ENCODE measurements around the gene VEZF1. TPM values are rescaled to one million over a fixed set of nuclear protein-coding genes. Genes with fewer than 3 reads are reported as not detected.

The VEZF1 gene, protein sequence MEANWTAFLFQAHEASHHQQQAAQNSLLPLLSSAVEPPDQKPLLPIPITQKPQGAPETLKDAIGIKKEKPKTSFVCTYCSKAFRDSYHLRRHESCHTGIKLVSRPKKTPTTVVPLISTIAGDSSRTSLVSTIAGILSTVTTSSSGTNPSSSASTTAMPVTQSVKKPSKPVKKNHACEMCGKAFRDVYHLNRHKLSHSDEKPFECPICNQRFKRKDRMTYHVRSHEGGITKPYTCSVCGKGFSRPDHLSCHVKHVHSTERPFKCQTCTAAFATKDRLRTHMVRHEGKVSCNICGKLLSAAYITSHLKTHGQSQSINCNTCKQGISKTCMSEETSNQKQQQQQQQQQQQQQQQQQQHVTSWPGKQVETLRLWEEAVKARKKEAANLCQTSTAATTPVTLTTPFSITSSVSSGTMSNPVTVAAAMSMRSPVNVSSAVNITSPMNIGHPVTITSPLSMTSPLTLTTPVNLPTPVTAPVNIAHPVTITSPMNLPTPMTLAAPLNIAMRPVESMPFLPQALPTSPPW
- total RNA-seq: 10 to 100 TPM; 29.7 to 49.3 (median 39.5) TPM

DNA sequence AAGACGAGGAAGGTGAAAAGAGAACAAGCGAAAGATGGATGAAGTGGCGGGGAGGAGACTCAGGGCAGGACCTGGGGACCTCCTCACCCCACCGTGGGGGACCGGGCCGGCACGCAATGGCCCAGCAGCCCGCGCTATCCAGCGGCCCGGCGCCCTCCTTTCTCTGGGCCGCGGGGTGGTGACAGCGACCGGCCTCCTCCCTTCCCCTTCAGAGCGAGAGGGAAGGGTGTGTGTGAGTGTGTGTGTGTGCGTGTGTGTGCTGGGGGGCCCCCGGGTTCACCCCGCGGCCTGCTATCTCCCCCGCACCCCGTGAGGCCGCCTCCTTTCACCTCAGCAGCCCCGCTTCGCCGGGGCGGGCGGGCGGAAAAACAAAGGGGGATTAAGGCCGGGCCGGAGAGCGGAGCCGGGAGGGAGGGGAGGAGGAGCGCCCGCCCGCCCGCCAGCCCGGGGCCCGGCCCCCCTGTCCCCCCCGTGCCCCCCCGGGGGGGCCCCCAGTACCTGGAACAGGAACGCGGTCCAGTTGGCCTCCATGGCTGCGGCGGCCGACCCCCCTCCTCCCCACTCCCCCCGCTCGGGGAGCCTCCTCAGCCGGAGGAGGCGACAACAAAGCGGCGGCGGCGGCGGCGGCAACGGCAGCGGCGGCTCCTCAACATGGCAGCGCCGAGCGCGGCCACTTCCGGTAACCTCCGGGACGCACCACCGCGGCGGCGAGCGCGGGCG is at the start of gene VEZF1:
Gene VEZF1 (minus strand): TSS at position 674 of the 720 bp plus-strand sequence. CDS start 143 bp downstream, at position 531.
- Histone ChIP-seq H3K27ac (peak within 1 kb of the TSS; percentile 95 to 97 (median 96)), H3K27me3 (no peaks in the 10 kb centered on the region), H3K9me3 (no peaks in the 10 kb centered on the region), H3K4me1 (peaks cover 0 to 48% (median 7%) of the 10 kb centered on the region in 4 donors), H3K4me3 (peak within 1 kb of the TSS; percentile 87 to 95 (median 94)), H3K36me3 (peaks cover 0 to 6% (median 0%) of the 10 kb centered on the region in 3 donors)
- peak; percentile 69 to 89 (median 88) for DNase-seq
- TF ChIP-seq, protein P1, sequence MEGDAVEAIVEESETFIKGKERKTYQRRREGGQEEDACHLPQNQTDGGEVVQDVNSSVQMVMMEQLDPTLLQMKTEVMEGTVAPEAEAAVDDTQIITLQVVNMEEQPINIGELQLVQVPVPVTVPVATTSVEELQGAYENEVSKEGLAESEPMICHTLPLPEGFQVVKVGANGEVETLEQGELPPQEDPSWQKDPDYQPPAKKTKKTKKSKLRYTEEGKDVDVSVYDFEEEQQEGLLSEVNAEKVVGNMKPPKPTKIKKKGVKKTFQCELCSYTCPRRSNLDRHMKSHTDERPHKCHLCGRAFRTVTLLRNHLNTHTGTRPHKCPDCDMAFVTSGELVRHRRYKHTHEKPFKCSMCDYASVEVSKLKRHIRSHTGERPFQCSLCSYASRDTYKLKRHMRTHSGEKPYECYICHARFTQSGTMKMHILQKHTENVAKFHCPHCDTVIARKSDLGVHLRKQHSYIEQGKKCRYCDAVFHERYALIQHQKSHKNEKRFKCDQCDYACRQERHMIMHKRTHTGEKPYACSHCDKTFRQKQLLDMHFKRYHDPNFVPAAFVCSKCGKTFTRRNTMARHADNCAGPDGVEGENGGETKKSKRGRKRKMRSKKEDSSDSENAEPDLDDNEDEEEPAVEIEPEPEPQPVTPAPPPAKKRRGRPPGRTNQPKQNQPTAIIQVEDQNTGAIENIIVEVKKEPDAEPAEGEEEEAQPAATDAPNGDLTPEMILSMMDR (IDR thresholded peaks at IDR 0.05): no peak
- TF ChIP-seq POLR2A (IDR thresholded peaks at IDR 0.05): no peak

DNA sequence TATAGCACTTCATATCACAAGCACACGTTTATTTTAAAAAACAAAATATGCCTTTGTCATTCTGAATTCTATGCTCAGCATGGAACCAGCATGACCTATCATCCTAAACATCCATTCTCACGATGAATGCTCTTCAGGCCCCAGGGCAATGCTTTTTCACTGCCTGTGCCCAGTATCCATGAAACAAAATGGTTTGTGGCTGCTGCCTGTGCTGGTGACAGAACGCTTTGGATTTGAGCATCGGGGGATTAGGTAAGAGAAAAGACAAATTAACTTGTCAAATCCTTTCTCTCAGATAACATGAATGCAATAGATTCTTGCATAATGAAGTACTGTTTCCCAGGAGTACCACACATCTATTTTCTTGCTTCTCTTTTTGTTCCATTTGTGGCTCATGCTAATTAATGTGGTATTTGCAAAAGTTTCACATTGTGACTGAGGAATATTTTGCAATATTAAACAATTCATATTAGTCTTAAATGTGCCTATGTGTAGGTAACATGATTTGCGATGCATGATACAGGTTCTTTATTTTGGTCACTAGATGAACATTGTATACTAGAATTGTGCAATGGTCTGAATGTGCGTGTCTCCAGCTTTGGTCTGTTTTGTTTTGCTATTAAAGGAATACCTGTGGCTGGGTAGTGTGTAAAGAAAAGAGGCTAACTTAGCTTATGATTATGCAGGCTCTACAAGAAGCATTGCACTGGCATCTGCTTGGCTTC is 44.8 kb upstream of the VEZF1 start:
- no peak for DNase-seq

DNA sequence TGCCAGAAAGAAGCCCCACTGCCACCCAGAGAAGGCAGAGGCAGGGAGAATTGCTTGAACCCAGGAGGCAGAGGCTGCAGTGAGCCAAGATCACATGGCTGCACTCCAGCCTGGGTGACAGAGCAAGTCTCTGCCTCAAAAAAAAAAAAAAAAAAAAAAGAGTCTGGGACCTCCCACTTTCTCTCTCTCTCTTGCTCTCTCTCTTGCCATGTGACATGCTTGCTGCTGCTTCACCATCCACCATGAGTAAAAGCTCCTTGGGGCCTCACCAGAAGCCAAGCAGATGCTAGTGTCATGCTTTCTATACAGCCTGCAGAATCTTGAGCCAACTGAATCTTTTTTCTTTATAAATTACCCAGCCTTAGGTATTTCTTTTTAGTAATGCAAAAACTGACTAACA is 40.5 kb upstream of the VEZF1 start:
- no peaks in the 10 kb centered on the region for H3K4me1 ChIP-seq
- H3K4me3 ChIP-seq: no peak overlapping the region
- H3K27me3 ChIP-seq: no peaks in the 10 kb centered on the region
- no peaks in the 10 kb centered on the region for H3K36me3 ChIP-seq
- H3K9me3 ChIP-seq: no peaks in the 10 kb centered on the region
- no peak for DNase-seq
- H3K27ac ChIP-seq: no peak overlapping the region
- TF ChIP-seq, protein P1 (IDR thresholded peaks at IDR 0.05): no peak
- TF ChIP-seq POLR2A (IDR thresholded peaks at IDR 0.05): no peak

More for the DNA sequence above, 44.8 kb upstream of the VEZF1 start:
- H3K36me3 ChIP-seq: no peaks in the 10 kb centered on the region
- no peaks in the 10 kb centered on the region for H3K27me3 ChIP-seq
- no peak overlapping the region for H3K27ac ChIP-seq
- H3K4me1 ChIP-seq: no peaks in the 10 kb centered on the region
- H3K4me3 ChIP-seq: no peak overlapping the region
- TF ChIP-seq, protein P1 (IDR thresholded peaks at IDR 0.05): no peak
- no peak for TF ChIP-seq POLR2A (IDR thresholded peaks at IDR 0.05)
- H3K9me3 ChIP-seq: no peaks in the 10 kb centered on the region

DNA sequence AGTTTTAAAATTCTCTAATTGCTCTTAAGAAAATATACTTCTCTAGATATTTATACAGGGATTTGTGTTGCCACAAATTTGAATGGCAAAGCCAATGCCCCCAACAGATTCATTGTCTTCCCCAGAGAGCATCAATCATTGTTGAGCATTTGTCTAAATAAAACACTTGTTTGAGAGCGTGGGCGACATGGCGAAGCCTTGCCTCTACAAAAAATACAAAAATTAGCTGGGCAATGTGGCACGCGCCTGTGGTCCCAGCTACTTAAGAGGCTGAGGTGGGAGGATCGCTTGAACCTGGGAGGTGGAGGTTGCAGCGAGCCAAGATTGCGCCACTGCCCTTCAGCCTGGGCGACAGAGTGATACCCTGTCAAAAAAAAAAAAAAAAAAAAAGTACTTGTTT is 32.3 kb upstream of the VEZF1 start:
- no peak for DNase-seq
- TF ChIP-seq, protein P1 (IDR thresholded peaks at IDR 0.05): no peak
- no peak for TF ChIP-seq POLR2A (IDR thresholded peaks at IDR 0.05)
- no peaks in the 10 kb centered on the region for H3K9me3 ChIP-seq
- no peaks in the 10 kb centered on the region for H3K4me1 ChIP-seq
- H3K36me3 ChIP-seq: no peaks in the 10 kb centered on the region
- H3K27ac ChIP-seq: no peak overlapping the region
- H3K27me3 ChIP-seq: no peaks in the 10 kb centered on the region
- H3K4me3 ChIP-seq: no peak overlapping the region

DNA sequence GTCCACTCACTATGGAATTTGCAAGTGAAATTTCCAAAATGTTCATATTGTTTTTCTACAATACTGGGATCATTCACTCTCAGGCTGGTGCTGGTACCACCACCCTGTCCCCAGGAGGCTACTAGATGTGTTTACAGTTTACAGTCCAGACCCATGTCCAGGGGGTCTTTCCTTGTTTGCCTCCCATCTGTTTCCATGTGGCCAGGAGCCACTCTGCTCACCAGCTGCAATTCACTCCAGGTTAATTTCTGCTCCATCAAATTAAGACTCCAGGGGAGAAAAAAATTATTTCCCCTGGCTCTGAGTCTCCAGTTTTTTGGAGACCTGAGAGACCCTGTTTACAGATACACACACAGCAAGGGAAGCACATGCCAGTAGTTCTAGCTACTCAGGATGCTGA is 31.5 kb upstream of the VEZF1 start:
- H3K36me3 ChIP-seq: no peaks in the 10 kb centered on the region
- H3K4me1 ChIP-seq: no peaks in the 10 kb centered on the region
- TF ChIP-seq, protein P1 (IDR thresholded peaks at IDR 0.05): no peak
- no peak for TF ChIP-seq POLR2A (IDR thresholded peaks at IDR 0.05)
- H3K4me3 ChIP-seq: no peak overlapping the region
- no peak for DNase-seq
- H3K9me3 ChIP-seq: no peaks in the 10 kb centered on the region
- no peak overlapping the region for H3K27ac ChIP-seq
- H3K27me3 ChIP-seq: no peaks in the 10 kb centered on the region
